Ascending aorta (tissue), 2 donors: ENCODE results near the gene OR6Y1. TPM values are rescaled to one million over a fixed set of nuclear protein-coding genes. Genes with fewer than 3 reads are reported as not detected.

Source experiments
- DNase-seq, 2 donors: peaks; one replicate each; pipeline ENCODE4 v3.0.0-alpha.2; 2019; ENCODE audit warnings: low spot score in 2 of 2
- H3K27ac ChIP-seq, 2 donors: fragments of 200-600 bp; sonication (generic); one replicate each; pipeline ENCODE4 v1.5.1; 2016 to 2017; ENCODE audit warnings: mild to moderate bottlenecking in 1 of 2
- H3K27me3 ChIP-seq: fragments of 200-600 bp; sonication (generic); one replicate; pipeline ENCODE4 v1.5.1; 2017
- H3K36me3 ChIP-seq, 2 donors: fragments of 200-600 bp; sonication (generic); one replicate each; pipeline ENCODE4 v1.5.1; 2016
- H3K4me1 ChIP-seq, 2 donors: fragments of 200-600 bp; sonication (generic); one replicate each; pipeline ENCODE4 v1.5.1; 2016 to 2017; ENCODE audit warnings: mild to moderate bottlenecking in 1 of 2
- H3K4me3 ChIP-seq, 2 donors: fragments of 200-600 bp; sonication (generic); one replicate each; pipeline ENCODE4 v1.5.1; 2016 to 2017; ENCODE audit warnings: mild to moderate bottlenecking in 1 of 2
- H3K9me3 ChIP-seq, 2 donors: fragments of 200-600 bp; sonication (generic); one replicate each; pipeline ENCODE4 v1.5.1; 2016
- CTCF ChIP-seq, 3 experiments: fragments of 200-600 bp in 2 of 3; fragments of 450-650 bp in 1 of 3; sonication (generic) in 2 of 3; IDR thresholded peaks; one replicate each; pipeline ENCODE4 v1.5.1; 2016 to 2019; ENCODE audit warnings: antibody characterized with exemption in 3 of 3, mild to moderate bottlenecking in 1 of 3, moderate library complexity in 1 of 3
- intact Hi-C: fragments of 100-400 bp; cut with DNase I; formaldehyde crosslinking; loops from one replicate; pipeline ENCODE4 v1.15.1; 2023
- total RNA-seq: library from RNA; depleted of rRNA; stranded (reverse); fragments of >200 nt; gene quantifications from one replicate; pipeline ENCODE4 v1.1.0, GENCODE V29; 2016

Gene OR6Y1
- total RNA-seq, 1 donor from 2014 or later: not detected

GRCh38 chr1:158520955-158521665, 33.1 kb downstream of the OR6Y1 start:
- Histone ChIP-seq H3K27me3 (no peaks in the 10 kb centered on the region), H3K9me3 (no peaks in the 10 kb centered on the region), H3K4me3 (no peak overlapping the region), H3K4me1 (no peaks in the 10 kb centered on the region), H3K36me3 (no peaks in the 10 kb centered on the region), H3K27ac (no peak overlapping the region)
- intact Hi-C loops: no loop called here
- TF ChIP-seq CTCF (IDR thresholded peaks at IDR 0.05): no peak
- no peak for DNase-seq

- H3K27ac ChIP-seq: no peak overlapping the region
- H3K4me1 ChIP-seq: no peaks in the 10 kb centered on the region
- H3K36me3 ChIP-seq: no peaks in the 10 kb centered on the region
- no peaks in the 10 kb centered on the region for H3K9me3 ChIP-seq
- no peak overlapping the region for H3K4me3 ChIP-seq
- DNase-seq: no peak
- no peak for TF ChIP-seq CTCF (IDR thresholded peaks at IDR 0.05)
- intact Hi-C loops: no loop called here
- H3K27me3 ChIP-seq: no peaks in the 10 kb centered on the region
Measured at GRCh38 chr1:158520021-158520420, 34.2 kb downstream of the OR6Y1 start.

GRCh38 chr1:158516966-158517365, 37.2 kb downstream of the OR6Y1 start:
- H3K4me3 ChIP-seq: no peak overlapping the region
- H3K4me1 ChIP-seq: no peaks in the 10 kb centered on the region
- TF ChIP-seq CTCF (IDR thresholded peaks at IDR 0.05): no peak
- H3K9me3 ChIP-seq: no peaks in the 10 kb centered on the region
- H3K27me3 ChIP-seq: no peaks in the 10 kb centered on the region
- DNase-seq: no peak
- no peaks in the 10 kb centered on the region for H3K36me3 ChIP-seq
- no peak overlapping the region for H3K27ac ChIP-seq
- intact Hi-C loops: no loop called here

GRCh38 chr1:158509471-158510156, 44.6 kb downstream of the OR6Y1 start:
- no peak overlapping the region for H3K27ac ChIP-seq
- intact Hi-C loops: loop anchor here (5.0 kb wide), 1 partner anchor 488 kb away; no protein-coding TSS in a partner anchor
- no peak for DNase-seq
- H3K4me3 ChIP-seq: no peak overlapping the region
- no peaks in the 10 kb centered on the region for H3K36me3 ChIP-seq
- no peaks in the 10 kb centered on the region for H3K27me3 ChIP-seq
- peaks cover 0 to 3% of the 10 kb centered on the region in 2 donors for H3K4me1 ChIP-seq
- TF ChIP-seq CTCF (IDR thresholded peaks at IDR 0.05): no peak
- no peaks in the 10 kb centered on the region for H3K9me3 ChIP-seq

GRCh38 chr1:158507511-158507910, 46.7 kb downstream of the OR6Y1 start:
- intact Hi-C loops: loop anchor here (5.0 kb wide), 1 partner anchor 490 kb away; no protein-coding TSS in a partner anchor
- no peak for TF ChIP-seq CTCF (IDR thresholded peaks at IDR 0.05)
- no peaks in the 10 kb centered on the region for H3K9me3 ChIP-seq
- no peak for DNase-seq
- H3K27me3 ChIP-seq: no peaks in the 10 kb centered on the region
- no peak overlapping the region for H3K4me3 ChIP-seq
- H3K4me1 ChIP-seq: peaks cover 0 to 3% of the 10 kb centered on the region in 2 donors
- no peak overlapping the region for H3K27ac ChIP-seq
- H3K36me3 ChIP-seq: no peaks in the 10 kb centered on the region
